Thyroid gland (tissue), 4 donors: Measurements from ENCODE around the gene CEACAM5.

Experiments used
- CTCF ChIP-seq, 6 experiments: fragments of 200-600 bp in 3 of 6; fragments of 450-650 bp in 3 of 6; sonication (generic) in 3 of 6; IDR thresholded peaks; one replicate each; pipeline ENCODE4 v1.5.1; 2016 to 2019; ENCODE audit warnings: antibody characterized with exemption in 6 of 6, mild to moderate bottlenecking in 2 of 6, inconsistent platforms in 1 of 6, moderate library complexity in 1 of 6
- POLR2A ChIP-seq, 2 donors: fragments of 450-650 bp; IDR thresholded peaks; one replicate each; pipeline ENCODE4 v1.6.1; 2017; ENCODE audit warnings: antibody characterized with exemption in 2 of 2, mild to moderate bottlenecking in 2 of 2, moderate library complexity in 1 of 2

DNA sequence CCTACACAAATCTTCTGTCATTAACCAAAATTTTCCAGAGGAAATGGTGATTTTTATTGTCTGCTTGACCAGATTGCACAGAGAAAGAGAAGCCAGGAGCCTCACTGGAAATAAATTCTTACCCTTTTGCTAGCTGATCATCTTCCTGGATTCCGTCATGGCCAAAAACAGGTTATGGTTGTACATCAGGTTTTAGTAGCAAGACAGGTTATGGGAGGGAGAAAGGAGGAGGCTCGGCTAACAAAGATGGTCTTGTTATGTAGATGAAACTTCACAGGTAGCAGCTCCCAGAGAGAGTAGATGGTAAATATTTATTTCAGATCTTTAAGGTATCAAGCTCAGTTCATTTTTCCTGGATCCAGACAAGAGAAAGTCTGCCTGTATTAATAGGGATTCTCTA is 68.3 kb downstream of the CEACAM5 start:
- no peak for TF ChIP-seq CTCF (IDR thresholded peaks at IDR 0.05)
- no peak for TF ChIP-seq POLR2A (IDR thresholded peaks at IDR 0.05)
